Mesodermal cell (in vitro differentiated cells): ENCODE data around the gene ZCCHC12.

Experiments
- H3K27ac ChIP-seq: 2 replicates; pipeline ENCODE4 v1.7.0; 2013; ENCODE audit warnings: mild to moderate bottlenecking, low read depth, low read length, moderate library complexity; ENCODE audit not compliant: severe bottlenecking
- H3K36me3 ChIP-seq: 2 replicates; pipeline ENCODE4 v1.7.1; 2013; ENCODE audit warnings: mild to moderate bottlenecking, low read length, moderate library complexity; ENCODE audit not compliant: control insufficient read depth, insufficient read depth
- H3K4me1 ChIP-seq: one replicate; pipeline ENCODE4 v1.7.1; 2013; ENCODE audit warnings: mild to moderate bottlenecking, low read length; ENCODE audit not compliant: insufficient read depth, control insufficient read depth, poor library complexity, severe bottlenecking
- H3K4me3 ChIP-seq: 2 replicates; pipeline ENCODE4 v1.7.0; 2013; ENCODE audit warnings: low read length, control low read depth, mild to moderate bottlenecking; ENCODE audit not compliant: insufficient read depth, poor library complexity, severe bottlenecking; ENCODE audit errors: extremely low read depth
- H3K9me3 ChIP-seq: 2 replicates; pipeline ENCODE4 v1.7.1; 2013; ENCODE audit warnings: mild to moderate bottlenecking, low read length, moderate library complexity; ENCODE audit not compliant: control insufficient read depth
- WGBS, 2 experiments: methylation state at CpG; one replicate each; pipeline ENCODE4 v1.1.5; 2013; ENCODE audit warnings: missing lambda C conversion rate in 2 of 2; ENCODE audit not compliant: insufficient coverage in 2 of 2; 5-methylcytosine and 5-hydroxymethylcytosine counted together

Gene ZCCHC12

DNA sequence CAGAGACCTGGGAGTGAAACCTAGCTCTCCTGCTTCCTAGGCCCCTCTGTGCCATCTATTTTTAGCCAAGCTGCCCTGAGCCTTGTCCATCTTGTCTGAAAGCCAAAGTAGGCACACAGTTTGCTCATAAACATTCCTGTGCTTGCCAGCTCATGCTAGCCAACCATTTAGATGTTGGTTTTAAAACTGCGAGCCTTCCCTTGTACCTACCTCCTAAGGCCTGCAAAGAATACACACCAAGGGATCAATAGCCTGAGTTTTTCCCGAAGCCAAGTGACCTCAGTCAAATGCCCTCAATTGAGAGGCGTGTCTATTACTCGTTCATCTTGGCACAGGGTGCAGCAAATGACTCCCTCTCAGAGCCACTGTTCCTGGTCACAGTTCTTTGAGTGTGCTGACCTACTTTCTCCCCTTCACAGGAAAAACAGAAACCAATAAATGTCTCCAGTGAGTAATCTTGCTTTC is 48.5 kb downstream of the ZCCHC12 start:
- 77 to 83% methylated on average over 3 of the region's 4 CpGs for WGBS, 2 experiments
- Histone ChIP-seq H3K9me3 (no peaks in the 10 kb centered on the region), H3K4me1 (no peaks in the 10 kb centered on the region), H3K36me3 (no peaks in the 10 kb centered on the region), H3K4me3 (no peak overlapping the region), H3K27ac (no peak overlapping the region)
